ENCODE data around the gene TUBA1C.

TUBA1C gene

GRCh38 chr12:49293056-49293956 is 28.4 kb downstream of the TUBA1C start:
- peaks cover 61% of the 10 kb centered on the region for H3K27me3 ChIP-seq (replicated peaks; ENCODE audit: insufficient read depth, low read length)
- no peaks in the 10 kb centered on the region for H3K36me3 ChIP-seq (replicated peaks; ENCODE audit: insufficient read depth, low read length)
- H3K9me2 ChIP-seq (replicated peaks; ENCODE audit: insufficient read depth, low read length) = no peaks in the 10 kb centered on the region
- H3K9me3 ChIP-seq (replicated peaks; ENCODE audit: insufficient read depth, low read length) = no peaks in the 10 kb centered on the region
- DNase-seq = no peak
- H4K20me1 ChIP-seq (ENCODE audit: insufficient read depth, low read length) = no peaks in the 10 kb centered on the region
- no peak for TF ChIP-seq CTCF (IDR thresholded peaks at IDR 0.05; ENCODE audit: low read length)
- no peak overlapping the region for H3K27ac ChIP-seq (ENCODE audit: low read length)
- no peak overlapping the region for H3K4me2 ChIP-seq (ENCODE audit: low read depth, low read length)
- H3K4me3 ChIP-seq (ENCODE audit: low read length) = no peak overlapping the region
- H3K79me2 ChIP-seq (ENCODE audit: low read length) = no peaks in the 10 kb centered on the region
- H3K4me1 ChIP-seq (ENCODE audit: low read length) = peaks cover 7% of the 10 kb centered on the region; the same call in 1 of the 2 replicates
- H3K9ac ChIP-seq (ENCODE audit: low read length) = no peak overlapping the region
- H2AFZ ChIP-seq (ENCODE audit: low read length) = no peak overlapping the region
- no peaks in the 10 kb centered on the region for H3F3A ChIP-seq (ENCODE audit: insufficient read depth, low read length)

- H2AFZ ChIP-seq (ENCODE audit: low read length) = no peak overlapping the region
- peaks cover 7% of the 10 kb centered on the region; the same call in 1 of the 2 replicates for H3K4me1 ChIP-seq (ENCODE audit: low read length)
- no peaks in the 10 kb centered on the region for H3K36me3 ChIP-seq (replicated peaks; ENCODE audit: insufficient read depth, low read length)
- no peak for DNase-seq
- no peaks in the 10 kb centered on the region for H4K20me1 ChIP-seq (ENCODE audit: insufficient read depth, low read length)
- no peak overlapping the region for H3K4me2 ChIP-seq (ENCODE audit: low read depth, low read length)
- no peak overlapping the region for H3K9ac ChIP-seq (ENCODE audit: low read length)
- H3K9me2 ChIP-seq (replicated peaks; ENCODE audit: insufficient read depth, low read length) = no peaks in the 10 kb centered on the region
- no peak overlapping the region for H3K4me3 ChIP-seq (ENCODE audit: low read length)
- TF ChIP-seq EZH2phosphoT487 (IDR thresholded peaks at IDR 0.05; ENCODE audit: low read length) = no peak
- no peak for TF ChIP-seq EZH2 (optimal IDR thresholded peaks at IDR 0.05; ENCODE audit: low read depth, low read length)
- no peak for TF ChIP-seq CTCF (IDR thresholded peaks at IDR 0.05; ENCODE audit: low read length)
- no peak overlapping the region for H3K27ac ChIP-seq (ENCODE audit: low read length)
- H3K9me3 ChIP-seq (replicated peaks; ENCODE audit: insufficient read depth, low read length) = no peaks in the 10 kb centered on the region
- H3K27me3 ChIP-seq (replicated peaks; ENCODE audit: insufficient read depth, low read length) = peaks cover 68% of the 10 kb centered on the region
- H3K79me2 ChIP-seq (ENCODE audit: low read length) = no peaks in the 10 kb centered on the region
- H3F3A ChIP-seq (ENCODE audit: insufficient read depth, low read length) = no peaks in the 10 kb centered on the region
Measured at GRCh38 chr12:49294086-49294803, 29.4 kb downstream of the TUBA1C start.

GRCh38 chr12:49294804-49295081 is 29.9 kb downstream of the TUBA1C start:
- no peak overlapping the region for H3K4me2 ChIP-seq (ENCODE audit: low read depth, low read length)
- no peaks in the 10 kb centered on the region for H3K9me3 ChIP-seq (replicated peaks; ENCODE audit: insufficient read depth, low read length)
- no peak overlapping the region for H3K4me3 ChIP-seq (ENCODE audit: low read length)
- peaks cover 68% of the 10 kb centered on the region for H3K27me3 ChIP-seq (replicated peaks; ENCODE audit: insufficient read depth, low read length)
- H3F3A ChIP-seq (ENCODE audit: insufficient read depth, low read length) = no peaks in the 10 kb centered on the region
- H4K20me1 ChIP-seq (ENCODE audit: insufficient read depth, low read length) = no peaks in the 10 kb centered on the region
- no peaks in the 10 kb centered on the region for H3K36me3 ChIP-seq (replicated peaks; ENCODE audit: insufficient read depth, low read length)
- no peak overlapping the region for H3K9ac ChIP-seq (ENCODE audit: low read length)
- H2AFZ ChIP-seq (ENCODE audit: low read length) = no peak overlapping the region
- DNase-seq = no peak
- no peak for TF ChIP-seq EZH2 (optimal IDR thresholded peaks at IDR 0.05; ENCODE audit: low read depth, low read length)
- no peak for TF ChIP-seq CTCF (IDR thresholded peaks at IDR 0.05; ENCODE audit: low read length)
- no peaks in the 10 kb centered on the region for H3K79me2 ChIP-seq (ENCODE audit: low read length)
- no peak overlapping the region for H3K27ac ChIP-seq (ENCODE audit: low read length)
- no peaks in the 10 kb centered on the region for H3K9me2 ChIP-seq (replicated peaks; ENCODE audit: insufficient read depth, low read length)
- H3K4me1 ChIP-seq (ENCODE audit: low read length) = peaks cover 7% of the 10 kb centered on the region; the same call in 1 of the 2 replicates
